ENCODE measurements around the gene CYCS.
"Not testable (repeated sequence)": the region's sequence is repeated elsewhere in the genome, so short reads cannot be mapped to it uniquely, and the experiment has no call there.

The CYCS gene

GRCh38 chr7:25118048-25118753 is 6.9 kb downstream of the CYCS start:
- no peak for DNase-seq

- DNase-seq, result no peak
These were observed 7.6 kb downstream of the CYCS start for GRCh38 chr7:25117226-25118047.

GRCh38 chr7:25116621-25117020 is 8.4 kb downstream of the CYCS start:
- no peak for DNase-seq

- DNase-seq, result not testable (repeated sequence)
These were observed 14.5 kb downstream of the CYCS start for GRCh38 chr7:25110514-25110913.

- no peak for DNase-seq
These were observed 15.8 kb downstream of the CYCS start for GRCh38 chr7:25109276-25109675.

- no peak for DNase-seq
These were observed 19.1 kb downstream of the CYCS start for GRCh38 chr7:25105911-25106310.

- no peak for DNase-seq
These were observed 21.3 kb downstream of the CYCS start for GRCh38 chr7:25103773-25104172.

- no peak for DNase-seq
These were observed 23.2 kb downstream of the CYCS start for GRCh38 chr7:25101817-25102216.

GRCh38 chr7:25098096-25099046 is 26.7 kb downstream of the CYCS start:
- DNase-seq, result peak in 35 of 56 donors; percentile 1 to 60 (median 14)

GRCh38 chr7:25095516-25096345 is 29.3 kb downstream of the CYCS start:
- DNase-seq, result no peak

- DNase-seq, result peak in 26 of 56 donors; percentile 1 to 61 (median 10)
These were observed 31.7 kb downstream of the CYCS start for GRCh38 chr7:25093268-25093826.

GRCh38 chr7:25091779-25092178 is 33.3 kb downstream of the CYCS start:
- DNase-seq, result no peak

GRCh38 chr7:25091176-25091575 is 33.9 kb downstream of the CYCS start:
- no peak for DNase-seq

- no peak for DNase-seq
These were observed 34.7 kb downstream of the CYCS start for GRCh38 chr7:25090374-25090773.

- DNase-seq, result no peak
These were observed 37.2 kb downstream of the CYCS start for GRCh38 chr7:25087855-25088254.

GRCh38 chr7:25084821-25085220 is 40.2 kb downstream of the CYCS start:
- no peak for DNase-seq

- DNase-seq, result no peak
These were observed 41.9 kb downstream of the CYCS start for GRCh38 chr7:25083201-25083600.

- not testable (repeated sequence) for DNase-seq
These were observed 43.0 kb downstream of the CYCS start for GRCh38 chr7:25082041-25082440.

- DNase-seq, result no peak
These were observed 48.0 kb downstream of the CYCS start for GRCh38 chr7:25077096-25077495.

- no peak for DNase-seq
These were observed 49.6 kb downstream of the CYCS start for GRCh38 chr7:25075459-25075858.
